GM23338 (cell line): Measurements from ENCODE around the gene PTPN6. TPM values are rescaled to one million over a fixed set of nuclear protein-coding genes. Genes with fewer than 3 reads are reported as not detected.

Experiments used
- ATAC-seq: fragments of 200-7000 bp; cut with Tn5 transposase; 3 replicates; pipeline ENCODE4 v1.9.1; 2020
- DNase-seq: peaks from one replicate; pipeline ENCODE4 v3.0.0-alpha.2; 2015; ENCODE audit warnings: low spot score
- H2AFZ ChIP-seq: fragments of 200-600 bp; sonication (generic); 2 replicates; pipeline ENCODE4 v1.8.0; 2016; ENCODE audit warnings: antibody characterized with exemption, mild to moderate bottlenecking, moderate library complexity
- H3F3A ChIP-seq: fragments of 200-600 bp; sonication (generic); replicated peaks from 2 replicates; pipeline ENCODE4 v1.8.0; 2017; ENCODE audit warnings: antibody characterized with exemption, mixed run types, low read depth
- H3K27ac ChIP-seq: fragments of 200-600 bp; sonication (generic); 2 replicates; pipeline ENCODE4 v1.6.1; 2016; ENCODE audit warnings: low read depth
- H3K27me3 ChIP-seq: fragments of 200-600 bp; sonication (generic); 2 replicates; pipeline ENCODE4 v1.8.0; 2016; ENCODE audit warnings: mild to moderate bottlenecking, mixed run types, moderate library complexity; ENCODE audit not compliant: insufficient read depth
- H3K36me3 ChIP-seq: fragments of 200-600 bp; sonication (generic); 2 replicates; pipeline ENCODE4 v1.8.0; 2016; ENCODE audit warnings: mild to moderate bottlenecking; ENCODE audit not compliant: insufficient read depth
- H3K4me1 ChIP-seq: fragments of 200-600 bp; sonication (generic); 2 replicates; pipeline ENCODE4 v1.8.0; 2016; ENCODE audit warnings: mild to moderate bottlenecking, moderate library complexity; ENCODE audit not compliant: insufficient read depth
- H3K4me2 ChIP-seq: fragments of 200-600 bp; sonication (generic); 2 replicates; pipeline ENCODE4 v1.7.1; 2017; ENCODE audit warnings: mixed run types
- H3K4me3 ChIP-seq: fragments of 200-600 bp; sonication (generic); 2 replicates; pipeline ENCODE4 v1.6.1; 2016; ENCODE audit warnings: mixed run types
- H3K79me2 ChIP-seq: fragments of 200-600 bp; sonication (generic); replicated peaks from 2 replicates; pipeline ENCODE4 v1.8.0; 2017; ENCODE audit warnings: mild to moderate bottlenecking; ENCODE audit not compliant: insufficient read depth
- H3K9me2 ChIP-seq: fragments of 200-600 bp; sonication (generic); 2 replicates; pipeline ENCODE4 v1.8.0; 2017; ENCODE audit not compliant: insufficient read depth
- H4K20me1 ChIP-seq: fragments of 200-600 bp; sonication (generic); replicated peaks from 2 replicates; pipeline ENCODE4 v1.8.0; 2017; ENCODE audit warnings: mild to moderate bottlenecking; ENCODE audit not compliant: insufficient read depth
- H3K27ac Mint-ChIP-seq: 2 replicates; pipeline ENCODE4 v1.8.0; 2020; ENCODE audit warnings: inconsistent platforms, mild to moderate bottlenecking, moderate library complexity, mixed read lengths
- H3K27me3 Mint-ChIP-seq: 3 replicates; pipeline ENCODE4 v1.8.0; 2022; ENCODE audit warnings: low read depth, mild to moderate bottlenecking, moderate library complexity, mixed read lengths, inconsistent platforms; ENCODE audit not compliant: insufficient read depth, poor library complexity
- H3K36me3 Mint-ChIP-seq: 3 replicates; pipeline ENCODE4 v1.8.0; 2021; ENCODE audit warnings: low read depth, mild to moderate bottlenecking, inconsistent platforms, moderate library complexity, mixed read lengths
- H3K4me1 Mint-ChIP-seq: 3 replicates; pipeline ENCODE4 v1.8.0; 2020; ENCODE audit warnings: mild to moderate bottlenecking, inconsistent platforms, mixed read lengths
- H3K4me3 Mint-ChIP-seq: 3 replicates; pipeline ENCODE4 v1.8.0; 2021; ENCODE audit warnings: moderate library complexity, mild to moderate bottlenecking, inconsistent platforms, mixed read lengths
- H3K9me3 Mint-ChIP-seq: 3 replicates; pipeline ENCODE4 v1.8.0; 2020; ENCODE audit warnings: moderate library complexity, mild to moderate bottlenecking, inconsistent platforms, mixed read lengths
- CREB1 ChIP-seq: fragments of 250-450 bp; sonication (Bioruptor Pico); IDR thresholded peaks from 2 replicates; pipeline ENCODE4 v1.5.0; 2020; ENCODE audit warnings: low read depth, mild to moderate bottlenecking, moderate library complexity
- CTCF ChIP-seq, 2 experiments: fragments of 200-600 bp in 1 of 2; sonication (generic) in 1 of 2; conservative IDR thresholded peaks; 2 replicates each; pipeline versions ENCODE4 v1.5.1 to v1.6.1; 2016 to 2017; ENCODE audit warnings: antibody characterized with exemption in 2 of 2, low read depth in 2 of 2, mild to moderate bottlenecking in 2 of 2, moderate library complexity in 1 of 2
- ETS1 ChIP-seq: IDR thresholded peaks from 2 replicates; pipeline ENCODE4 v1.6.1; 2016; ENCODE audit warnings: antibody characterized with exemption
- EZH2 ChIP-seq: fragments of 200-600 bp; sonication (generic); IDR thresholded peaks from one replicate; pipeline ENCODE4 v1.8.0; 2017; ENCODE audit warnings: antibody characterized with exemption, mild to moderate bottlenecking, low read depth; ENCODE audit not compliant: unreplicated experiment
- EZH2phosphoT487 ChIP-seq: fragments of 200-600 bp; sonication (generic); IDR thresholded peaks from one replicate; pipeline ENCODE4 v1.8.1; 2018; ENCODE audit warnings: antibody characterized with exemption; ENCODE audit not compliant: unreplicated experiment
- JUNB ChIP-seq: IDR thresholded peaks from one replicate; pipeline ENCODE4 v1.6.1; 2016; ENCODE audit warnings: antibody characterized with exemption; ENCODE audit not compliant: unreplicated experiment
- NANOG ChIP-seq: IDR thresholded peaks from 2 replicates; pipeline ENCODE4 v1.6.1; 2016; ENCODE audit warnings: antibody characterized with exemption, borderline replicate concordance
- POLR2AphosphoS5 ChIP-seq: IDR thresholded peaks from 2 replicates; pipeline ENCODE4 v1.6.1; 2016; ENCODE audit warnings: antibody characterized with exemption, low read depth
- REST ChIP-seq: IDR thresholded peaks from one replicate; pipeline ENCODE4 v1.6.1; 2018; ENCODE audit warnings: antibody characterized with exemption; ENCODE audit not compliant: unreplicated experiment
- STAT1 ChIP-seq: IDR thresholded peaks from one replicate; pipeline ENCODE4 v1.6.1; 2016; ENCODE audit warnings: antibody characterized with exemption; ENCODE audit not compliant: unreplicated experiment
- ZNF114 ChIP-seq: fragments of 250-450 bp; sonication (Bioruptor Pico); IDR thresholded peaks from 2 replicates; pipeline ENCODE4 v1.5.0; 2020; ENCODE audit warnings: mild to moderate bottlenecking, moderate library complexity
- ZNF331 ChIP-seq: fragments of 250-450 bp; sonication (Bioruptor Pico); IDR thresholded peaks from 2 replicates; pipeline ENCODE4 v1.5.0; 2020; ENCODE audit warnings: low read depth, mild to moderate bottlenecking, moderate library complexity
- ZNF462 ChIP-seq: fragments of 250-450 bp; sonication (Bioruptor Pico); IDR thresholded peaks from 2 replicates; pipeline ENCODE4 v1.5.0; 2020; ENCODE audit warnings: mild to moderate bottlenecking, moderate library complexity
- polyA plus RNA-seq: library from polyadenylated mRNA; unstranded; fragments of >200 nt; fragmentation: Nextera tagmentation; extraction: Ambion mirVana; gene quantifications from 2 replicates; pipeline ENCODE4 v1.2.1, GENCODE V29; 2016
- total RNA-seq: library from RNA; depleted of rRNA; stranded (reverse); fragments of >200 nt; shearing (Covaris generic); gene quantifications from 2 replicates; pipeline ENCODE4 v1.2.3, GENCODE V29; 2014

PTPN6 gene
- total and polyA plus RNA-seq, 2 experiments from 2014 or later = 25.3 to 35.4 TPM

- H3K27me3 Mint-ChIP-seq = peaks cover 28% of the 10 kb centered on the region
Observed at GRCh38 chr12:6936194-6936635, 14.9 kb upstream of the PTPN6 start.

More at GRCh38 chr12:6936194-6936635, 14.9 kb upstream of the PTPN6 start:
- peaks cover 28% of the 10 kb centered on the region for H3K79me2 ChIP-seq
- H3K36me3 ChIP-seq = peaks cover 17% of the 10 kb centered on the region
- peaks cover 28% of the 10 kb centered on the region for H4K20me1 ChIP-seq
- H3F3A ChIP-seq = peaks cover 44% of the 10 kb centered on the region
- Mint-ChIP-seq H3K4me3 (peak overlapping the region; percentile 79), H3K4me1 (peaks cover 42% of the 10 kb centered on the region), H3K36me3 (peaks cover 71% of the 10 kb centered on the region), H3K27ac (peak overlapping the region; percentile 94), H3K9me3 (peaks cover 3% of the 10 kb centered on the region; the same call in 1 of the 3 replicates)
- peaks cover 10% of the 10 kb centered on the region for H3K4me1 ChIP-seq
- H3K4me3 ChIP-seq = peak overlapping the region; percentile 89; the same call in 1 of the 2 replicates
- no peaks in the 10 kb centered on the region for H3K9me2 ChIP-seq
- DNase-seq (no peak), ATAC-seq (no peak)
- no peak overlapping the region for H2AFZ ChIP-seq
- no peak for TF ChIP-seq EZH2
- no peak for TF ChIP-seq ZNF462 (CRISPR knock-in tag)
- TF ChIP-seq CREB1 (CRISPR knock-in tag) = no peak
- no peak for TF ChIP-seq ETS1
- no peak for TF ChIP-seq CTCF (conservative IDR thresholded peaks at IDR 0.05; ENCODE audit: low read depth in 2 of 2)
- no peak for TF ChIP-seq POLR2AphosphoS5
- no peak for TF ChIP-seq NANOG
- no peak for TF ChIP-seq JUNB
- no peak for TF ChIP-seq REST
- TF ChIP-seq ZNF114 (CRISPR knock-in tag) = no peak
- no peak for TF ChIP-seq STAT1
- no peak for TF ChIP-seq EZH2phosphoT487
- TF ChIP-seq ZNF331 (CRISPR knock-in tag) = no peak
- H3K27ac ChIP-seq = peak overlapping the region; percentile 97
- H3K4me2 ChIP-seq = no peak overlapping the region; the same call in 1 of the 2 replicates
- no peaks in the 10 kb centered on the region for H3K27me3 ChIP-seq
